Spleen (tissue), 7 donors: ENCODE data around the gene CD8A.

Source experiments
- POLR2A ChIP-seq, 3 donors: fragments of 450-650 bp; IDR thresholded peaks; one replicate each; pipeline ENCODE4 v1.5.1; 2017; ENCODE audit warnings: antibody characterized with exemption in 3 of 3, mild to moderate bottlenecking in 1 of 3
- POLR2AphosphoS5 ChIP-seq, 3 donors: sonication (generic); formaldehyde crosslinking; IDR thresholded peaks; one replicate each; pipeline ENCODE4 v1.5.1; 2017; ENCODE audit warnings: antibody characterized with exemption in 3 of 3
- TF ChIP-seq, protein P1 (sequence below), 11 experiments: fragments of 200-600 bp in 7 of 11; fragments of 450-650 bp in 4 of 11; sonication (generic) in 4 of 11; IDR thresholded peaks in 8 of 11; conservative IDR thresholded peaks in 3 of 11; 1 replicate in 7 of 11; 2 replicates in 4 of 11; pipeline versions ENCODE4 v1.4.0 to v1.8.0; 2016 to 2021; ENCODE audit warnings: antibody characterized with exemption in 11 of 11, inconsistent platforms in 4 of 11, mild to moderate bottlenecking in 1 of 11
- donor health status: DM: no; HTN: no; CAD: no; lungs with moderate emphysema.
- donor health status: DM: no; HTN: no; CAD: no.
- donor health status: DM: no; HTN: no; CAD: no.

GRCh38 chr2:86785456-86785855 lies 5.3 kb downstream of the CD8A start:
- TF ChIP-seq POLR2A (IDR thresholded peaks at IDR 0.05) (no peak), POLR2AphosphoS5 (IDR thresholded peaks at IDR 0.05) (peak in 2 of 3 donors; percentile 36 to 47)
- TF ChIP-seq, protein P1, sequence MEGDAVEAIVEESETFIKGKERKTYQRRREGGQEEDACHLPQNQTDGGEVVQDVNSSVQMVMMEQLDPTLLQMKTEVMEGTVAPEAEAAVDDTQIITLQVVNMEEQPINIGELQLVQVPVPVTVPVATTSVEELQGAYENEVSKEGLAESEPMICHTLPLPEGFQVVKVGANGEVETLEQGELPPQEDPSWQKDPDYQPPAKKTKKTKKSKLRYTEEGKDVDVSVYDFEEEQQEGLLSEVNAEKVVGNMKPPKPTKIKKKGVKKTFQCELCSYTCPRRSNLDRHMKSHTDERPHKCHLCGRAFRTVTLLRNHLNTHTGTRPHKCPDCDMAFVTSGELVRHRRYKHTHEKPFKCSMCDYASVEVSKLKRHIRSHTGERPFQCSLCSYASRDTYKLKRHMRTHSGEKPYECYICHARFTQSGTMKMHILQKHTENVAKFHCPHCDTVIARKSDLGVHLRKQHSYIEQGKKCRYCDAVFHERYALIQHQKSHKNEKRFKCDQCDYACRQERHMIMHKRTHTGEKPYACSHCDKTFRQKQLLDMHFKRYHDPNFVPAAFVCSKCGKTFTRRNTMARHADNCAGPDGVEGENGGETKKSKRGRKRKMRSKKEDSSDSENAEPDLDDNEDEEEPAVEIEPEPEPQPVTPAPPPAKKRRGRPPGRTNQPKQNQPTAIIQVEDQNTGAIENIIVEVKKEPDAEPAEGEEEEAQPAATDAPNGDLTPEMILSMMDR (IDR thresholded peaks at IDR 0.05 in 8 of 11, conservative IDR thresholded peaks at IDR 0.05 in 3 of 11), result no peak
